Lower leg skin (tissue), 3 donors: ENCODE measurements around the gene ACTMAP.

Experiments
- POLR2A ChIP-seq, 2 donors: fragments of 450-650 bp; IDR thresholded peaks; one replicate each; pipeline ENCODE4 v1.6.1; 2016 to 2017; ENCODE audit warnings: antibody characterized with exemption in 2 of 2, mild to moderate bottlenecking in 1 of 2, moderate library complexity in 1 of 2
- TF ChIP-seq, protein P1 (sequence below), 3 donors: fragments of 450-650 bp; IDR thresholded peaks; one replicate each; pipeline ENCODE4 v1.5.1; 2016; ENCODE audit warnings: antibody characterized with exemption in 3 of 3, mild to moderate bottlenecking in 3 of 3, moderate library complexity in 2 of 3

GRCh38 chr19:40799558-40800338, 49.5 kb upstream of the ACTMAP start:
- TF ChIP-seq, protein P1, sequence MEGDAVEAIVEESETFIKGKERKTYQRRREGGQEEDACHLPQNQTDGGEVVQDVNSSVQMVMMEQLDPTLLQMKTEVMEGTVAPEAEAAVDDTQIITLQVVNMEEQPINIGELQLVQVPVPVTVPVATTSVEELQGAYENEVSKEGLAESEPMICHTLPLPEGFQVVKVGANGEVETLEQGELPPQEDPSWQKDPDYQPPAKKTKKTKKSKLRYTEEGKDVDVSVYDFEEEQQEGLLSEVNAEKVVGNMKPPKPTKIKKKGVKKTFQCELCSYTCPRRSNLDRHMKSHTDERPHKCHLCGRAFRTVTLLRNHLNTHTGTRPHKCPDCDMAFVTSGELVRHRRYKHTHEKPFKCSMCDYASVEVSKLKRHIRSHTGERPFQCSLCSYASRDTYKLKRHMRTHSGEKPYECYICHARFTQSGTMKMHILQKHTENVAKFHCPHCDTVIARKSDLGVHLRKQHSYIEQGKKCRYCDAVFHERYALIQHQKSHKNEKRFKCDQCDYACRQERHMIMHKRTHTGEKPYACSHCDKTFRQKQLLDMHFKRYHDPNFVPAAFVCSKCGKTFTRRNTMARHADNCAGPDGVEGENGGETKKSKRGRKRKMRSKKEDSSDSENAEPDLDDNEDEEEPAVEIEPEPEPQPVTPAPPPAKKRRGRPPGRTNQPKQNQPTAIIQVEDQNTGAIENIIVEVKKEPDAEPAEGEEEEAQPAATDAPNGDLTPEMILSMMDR (IDR thresholded peaks at IDR 0.05) = no peak
- TF ChIP-seq POLR2A (IDR thresholded peaks at IDR 0.05) = no peak
